ENCODE data around the gene TIAM2.
"Not testable (repeated sequence)": the region's sequence is repeated elsewhere in the genome, so short reads cannot be mapped to it uniquely, and the experiment has no call there.

The TIAM2 gene

GRCh38 chr6:154991207-154991606, 3.9 kb upstream of the TIAM2 start:
- DNase-seq (ENCODE audit: low spot score): no peak

- no peak for DNase-seq (ENCODE audit: low spot score)
Observed at GRCh38 chr6:154993026-154993425, 2.1 kb upstream of the TIAM2 start.

GRCh38 chr6:154993710-154994109, 1.4 kb upstream of the TIAM2 start:
- DNase-seq (ENCODE audit: low spot score): no peak

- no peak for DNase-seq (ENCODE audit: low spot score)
Observed at GRCh38 chr6:154994836-154995253, 270 bp upstream of the TIAM2 start.

GRCh38 chr6:154996016-154996590, 988 bp downstream of the TIAM2 start:
- DNase-seq (ENCODE audit: low spot score): no peak

GRCh38 chr6:154996841-154997311, 1.8 kb downstream of the TIAM2 start:
- no peak for DNase-seq (ENCODE audit: low spot score)

GRCh38 chr6:154998855-154999254, 3.7 kb downstream of the TIAM2 start:
- DNase-seq (ENCODE audit: low spot score): no peak

GRCh38 chr6:155001482-155001881, 6.4 kb downstream of the TIAM2 start:
- no peak for DNase-seq (ENCODE audit: low spot score)

- DNase-seq (ENCODE audit: low spot score): no peak
Observed at GRCh38 chr6:155001934-155002333, 6.8 kb downstream of the TIAM2 start.

- DNase-seq (ENCODE audit: low spot score): no peak
Observed at GRCh38 chr6:155003476-155003875, 8.4 kb downstream of the TIAM2 start.

- no peak for DNase-seq (ENCODE audit: low spot score)
Observed at GRCh38 chr6:155004017-155004416, 8.9 kb downstream of the TIAM2 start.

- no peak for DNase-seq (ENCODE audit: low spot score)
Observed at GRCh38 chr6:155004576-155005372, 9.7 kb downstream of the TIAM2 start.

GRCh38 chr6:155008625-155009024, 13.5 kb downstream of the TIAM2 start:
- no peak for DNase-seq (ENCODE audit: low spot score)

- DNase-seq (ENCODE audit: low spot score): no peak
Observed at GRCh38 chr6:155010940-155011339, 15.8 kb downstream of the TIAM2 start.

- no peak for DNase-seq (ENCODE audit: low spot score)
Observed at GRCh38 chr6:155011809-155012291, 16.7 kb downstream of the TIAM2 start.

GRCh38 chr6:155013457-155013876, 18.4 kb downstream of the TIAM2 start:
- DNase-seq (ENCODE audit: low spot score): no peak

GRCh38 chr6:155014137-155014536, 19.0 kb downstream of the TIAM2 start:
- no peak for DNase-seq (ENCODE audit: low spot score)

GRCh38 chr6:155014670-155015300, 19.7 kb downstream of the TIAM2 start:
- no peak for DNase-seq (ENCODE audit: low spot score)

GRCh38 chr6:155018415-155018814, 23.3 kb downstream of the TIAM2 start:
- DNase-seq (ENCODE audit: low spot score): not testable (repeated sequence)

GRCh38 chr6:155021680-155022079, 26.6 kb downstream of the TIAM2 start:
- no peak for DNase-seq (ENCODE audit: low spot score)

GRCh38 chr6:155022721-155023120, 27.6 kb downstream of the TIAM2 start:
- no peak for DNase-seq (ENCODE audit: low spot score)

GRCh38 chr6:155023717-155024116, 28.6 kb downstream of the TIAM2 start:
- DNase-seq (ENCODE audit: low spot score): no peak

Measured in NAMALWA (cell line).